H1 (cell line): ENCODE measurements around the gene PHACTR1. TPM values are rescaled to one million over a fixed set of nuclear protein-coding genes. Genes with fewer than 3 reads are reported as not detected.
A peak's percentile ranks its signal among the peaks of the same experiment; 100 is the strongest.

ENCODE experiments used
- CTCF ChIA-PET: fragments of 300-600 bp; sonication (Branson Sonifier 250); formaldehyde crosslinking; loops from one replicate; lab custom pipeline; 2021; ENCODE audit not compliant: partially characterized antibody; lab: Charles Lee
- POLR2A ChIA-PET: fragments of 300-600 bp; sonication (Branson Sonifier 250); formaldehyde crosslinking; loops from one replicate; lab custom pipeline; 2021; ENCODE audit warnings: inconsistent platforms; ENCODE audit not compliant: partially characterized antibody; lab: Charles Lee
- DNase-seq, 2 experiments: peaks; one replicate each; pipeline versions ENCODE4 v3.0.0 to v3.0.0-alpha.2; 2010 to 2022; ENCODE audit warnings: low spot score in 2 of 2, low read depth in 1 of 2, mixed read lengths in 1 of 2
- FAIRE-seq: peaks from 2 replicates; lab custom pipeline; 2011; peaks lifted over from hg19 to GRCh38; lab: Jason Lieb, UNC
- H2AFZ ChIP-seq: 2 replicates; pipeline ENCODE4 v1.8.1; 2012; ENCODE audit warnings: low read length, inconsistent platforms
- H2AK5ac ChIP-seq: 2 replicates; pipeline ENCODE4 v1.6.1; 2013; ENCODE audit warnings: low read depth, low read length
- H2BK120ac ChIP-seq: replicated peaks from 2 replicates; pipeline ENCODE3; 2013; ENCODE audit warnings: low read depth, low read length, inconsistent platforms
- H2BK12ac ChIP-seq: 2 replicates; pipeline ENCODE4 v1.6.1; 2013; ENCODE audit warnings: low read depth, low read length
- H2BK15ac ChIP-seq: 2 replicates; pipeline ENCODE4 v1.6.1; 2013; ENCODE audit warnings: low read length
- H2BK20ac ChIP-seq: 2 replicates; pipeline ENCODE4 v1.6.1; 2013; ENCODE audit warnings: low read length
- H2BK5ac ChIP-seq: 2 replicates; pipeline ENCODE4 v1.6.1; 2013; ENCODE audit warnings: low read depth, low read length
- H3K14ac ChIP-seq: 2 replicates; pipeline ENCODE4 v1.6.1; 2013; ENCODE audit warnings: inconsistent platforms; ENCODE audit not compliant: insufficient read length
- H3K18ac ChIP-seq: 2 replicates; pipeline ENCODE4 v1.6.1; 2013; ENCODE audit warnings: low read length; ENCODE audit errors: extremely low read depth
- H3K23ac ChIP-seq: 2 replicates; pipeline ENCODE4 v1.6.1; 2013; ENCODE audit warnings: inconsistent platforms; ENCODE audit not compliant: insufficient read length
- H3K23me2 ChIP-seq: 2 replicates; pipeline ENCODE4 v1.6.1; 2013; ENCODE audit warnings: low read depth, low read length
- H3K27ac ChIP-seq: 2 replicates; pipeline ENCODE4 v1.6.1; 2011; ENCODE audit warnings: low read depth, low read length, inconsistent platforms
- H3K27me3 ChIP-seq, 4 experiments: replicated peaks in 1 of 4; 1 replicate in 1 of 4; 2 replicates in 3 of 4; pipeline versions ENCODE4 v1.6.1 to v1.8.1; 2011 to 2013; ENCODE audit warnings: low read length in 3 of 4, mild to moderate bottlenecking in 3 of 4, inconsistent platforms in 2 of 4, mixed read lengths in 2 of 4, moderate library complexity in 1 of 4; ENCODE audit not compliant: control insufficient read depth in 3 of 4, insufficient read depth in 3 of 4; ENCODE audit errors: extremely low read depth in 1 of 4
- H3K36me3 ChIP-seq, 4 experiments: 2 replicates each; pipeline versions ENCODE4 v1.6.1 to v1.8.1; 2011 to 2013; ENCODE audit warnings: mild to moderate bottlenecking in 4 of 4, low read length in 3 of 4, moderate library complexity in 2 of 4, control low read depth in 1 of 4, inconsistent platforms in 1 of 4; ENCODE audit not compliant: insufficient read depth in 4 of 4, control insufficient read depth in 2 of 4
- H3K4ac ChIP-seq: replicated peaks from 2 replicates; pipeline ENCODE3; 2013; ENCODE audit warnings: low read length, low read depth, mixed read lengths, inconsistent platforms; ENCODE audit not compliant: insufficient read length
- H3K4me1 ChIP-seq, 4 experiments: replicated peaks in 1 of 4; 1 replicate in 1 of 4; 2 replicates in 3 of 4; pipeline versions ENCODE4 v1.6.1 to v1.8.1; 2011 to 2013; ENCODE audit warnings: low read length in 3 of 4, inconsistent platforms in 2 of 4, mixed read lengths in 1 of 4; ENCODE audit not compliant: insufficient read depth in 4 of 4, control insufficient read depth in 3 of 4
- H3K4me2 ChIP-seq, 2 experiments: 2 replicates each; pipeline versions ENCODE4 v1.6.1 to v1.8.1; 2011 to 2013; ENCODE audit warnings: low read depth in 2 of 2, low read length in 2 of 2, control low read depth in 1 of 2, inconsistent platforms in 1 of 2, mild to moderate bottlenecking in 1 of 2; ENCODE audit not compliant: insufficient read depth in 1 of 2
- H3K4me3 ChIP-seq, 4 experiments: fragments of 200-600, 300-600 bp in 1 of 4; sonication (generic), shearing (Covaris generic), sonication (Bioruptor Twin) in 1 of 4; 2 replicates each; pipeline versions ENCODE4 v1.5.1 to v1.8.1; 2011 to 2016; ENCODE audit warnings: low read length in 4 of 4, low read depth in 3 of 4, control low read depth in 2 of 4, inconsistent platforms in 2 of 4, mild to moderate bottlenecking in 2 of 4, mixed read lengths in 1 of 4, moderate library complexity in 1 of 4; ENCODE audit not compliant: insufficient read depth in 2 of 4; ENCODE audit errors: extremely low read depth in 1 of 4
- H3K56ac ChIP-seq: replicated peaks from 2 replicates; pipeline ENCODE3; 2013; ENCODE audit warnings: low read depth, mild to moderate bottlenecking, mixed read lengths, low read length, inconsistent platforms; ENCODE audit not compliant: insufficient read length
- H3K79me1 ChIP-seq: 2 replicates; pipeline ENCODE4 v1.6.1; 2013; ENCODE audit warnings: low read depth, low read length, control low read depth
- H3K79me2 ChIP-seq, 2 experiments: 2 replicates each; pipeline versions ENCODE4 v1.6.1 to v1.8.1; 2012 to 2013; ENCODE audit warnings: low read length in 2 of 2, mild to moderate bottlenecking in 2 of 2, inconsistent platforms in 1 of 2; ENCODE audit not compliant: insufficient read depth in 2 of 2, control insufficient read depth in 1 of 2
- H3K9ac ChIP-seq, 4 experiments: replicated peaks in 1 of 4; 1 replicate in 1 of 4; 2 replicates in 3 of 4; pipeline versions ENCODE4 v1.6.1 to v1.8.1; 2011 to 2013; ENCODE audit warnings: low read depth in 3 of 4, low read length in 3 of 4, control low read depth in 2 of 4, mild to moderate bottlenecking in 2 of 4, moderate library complexity in 2 of 4, inconsistent platforms in 1 of 4; ENCODE audit errors: extremely low read depth in 1 of 4
- H3K9me3 ChIP-seq, 2 experiments: 2 replicates each; pipeline versions ENCODE4 v1.6.1 to v1.8.1; 2012 to 2013; ENCODE audit warnings: mild to moderate bottlenecking in 2 of 2, moderate library complexity in 2 of 2, control low read depth in 1 of 2, inconsistent platforms in 1 of 2, low read depth in 1 of 2, low read length in 1 of 2, mixed read lengths in 1 of 2; ENCODE audit not compliant: insufficient read depth in 2 of 2
- H4K20me1 ChIP-seq, 2 experiments: replicated peaks in 1 of 2; 2 replicates each; pipeline versions ENCODE3 to v1.8.1; 2011 to 2013; ENCODE audit warnings: inconsistent platforms in 2 of 2, low read length in 2 of 2, mild to moderate bottlenecking in 1 of 2; ENCODE audit not compliant: insufficient read depth in 2 of 2, control insufficient read depth in 1 of 2
- H4K5ac ChIP-seq: 2 replicates; pipeline ENCODE4 v1.6.1; 2013; ENCODE audit warnings: low read length, low read depth, mixed read lengths, inconsistent platforms; ENCODE audit not compliant: insufficient read length
- H4K8ac ChIP-seq: 2 replicates; pipeline ENCODE4 v1.8.0; 2013; ENCODE audit warnings: mild to moderate bottlenecking, moderate library complexity, low read length, inconsistent platforms; ENCODE audit not compliant: insufficient read depth; ENCODE audit errors: extremely low read depth
- H4K91ac ChIP-seq: replicated peaks from 2 replicates; pipeline ENCODE3; 2013; ENCODE audit warnings: low read length, mixed read lengths, inconsistent platforms; ENCODE audit not compliant: insufficient read length
- BACH1 ChIP-seq: IDR thresholded peaks from 2 replicates; pipeline ENCODE4 v1.6.1; 2012; ENCODE audit warnings: low read length, improper control_type of control experiment
- KDM4A ChIP-seq: IDR thresholded peaks from one replicate; pipeline ENCODE4 v1.7.1; 2012; ENCODE audit warnings: low read depth, mild to moderate bottlenecking, moderate library complexity, low read length, inconsistent platforms; ENCODE audit not compliant: severe bottlenecking
- WGBS, 2 experiments: shearing (Covaris generic) in 1 of 2; methylation state at CpG; one replicate each; pipeline versions ENCODE4 v1.1.6 to v1.1.7; 2013 to 2015; ENCODE audit warnings: low lambda C conversion rate in 2 of 2, mixed read lengths in 2 of 2, inconsistent platforms in 1 of 2, low coverage in 1 of 2, missing lambda C conversion rate in 1 of 2; ENCODE audit not compliant: insufficient replicate concordance in 2 of 2, insufficient coverage in 1 of 2, insufficient read length in 1 of 2; ENCODE audit errors: extremely low coverage in 1 of 2, missing lambda C conversion rate in 1 of 2; 5-methylcytosine and 5-hydroxymethylcytosine counted together
- polyA plus RNA-seq, 7 experiments: library from polyadenylated mRNA; depleted of rRNA in 3 of 7; stranded (reverse) in 5 of 7; unstranded in 2 of 7; fragments of >200 nt in 5 of 7; fragments of 200-250 nt in 2 of 7; gene quantifications; 1 replicate in 5 of 7; 2 replicates in 1 of 7; 4 replicates in 1 of 7; pipeline versions ENCODE4 v1.2.1 to v1.2.3, GENCODE V29; 2011 to 2013; ENCODE audit warnings: missing spikeins in 2 of 7, mixed read lengths in 2 of 7
- total RNA-seq: library from RNA; stranded (reverse); fragmentation: NEBNext Ultra II Directional; extraction: Animal tissue kit (Norgen Biotek cat#: 25700); gene quantifications from 2 replicates; pipeline ENCODE4 v1.2.1, GENCODE V29; 2021

PHACTR1 gene
- total and polyA plus RNA-seq, 2 of the 8 experiments (the other 6 are each of a cell fraction or from before 2014, with no cell fraction given): 3.9 to 17.1 TPM

DNA sequence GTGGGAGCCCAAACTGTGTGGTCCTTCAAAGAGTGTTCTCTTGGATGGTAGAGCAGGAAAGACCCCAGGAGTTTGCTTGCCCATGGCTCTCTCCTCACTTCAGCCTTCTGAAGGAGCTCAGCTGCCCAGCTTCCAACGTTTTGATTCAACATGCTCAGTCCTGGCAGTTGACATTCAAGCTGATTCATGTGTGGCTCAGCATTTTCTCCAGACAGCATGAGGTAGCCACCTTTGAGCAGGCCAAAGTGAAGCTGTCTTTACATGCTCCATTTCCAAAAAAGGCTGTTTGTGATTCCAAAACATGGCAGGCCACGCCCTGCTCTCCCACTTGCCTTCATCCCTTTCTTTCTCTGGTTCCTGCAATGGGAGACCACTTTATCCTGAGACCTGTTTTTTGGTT, 331.5 kb downstream of the PHACTR1 start:
- ChIA-PET POLR2A (no interaction called here), CTCF (interaction anchor here (1.0 to 1.6 kb wide), 5 partner anchors 11 to 136 kb away, joined by 3 read pairs; no protein-coding TSS in a partner anchor)
- Histone ChIP-seq H2BK12ac (no peak overlapping the region), H3K23me2 (no peaks in the 10 kb centered on the region), H4K91ac (no peak overlapping the region), H2BK5ac (no peak overlapping the region), H3K14ac (no peak overlapping the region), H3K36me3 (no peaks in the 10 kb centered on the region), H3K79me2 (no peaks in the 10 kb centered on the region; a peak in 1 of 4 replicates), H3K79me1 (no peaks in the 10 kb centered on the region; the same call in 1 of the 2 replicates), H4K8ac (no peak overlapping the region), H3K56ac (no peak overlapping the region), H2AFZ (no peak overlapping the region), H3K9ac (no peak overlapping the region), H3K27me3 (no peaks in the 10 kb centered on the region), H3K27ac (no peak overlapping the region), H2BK120ac (no peak overlapping the region), H3K9me3 (no peaks in the 10 kb centered on the region), H3K4me2 (no peak overlapping the region), H3K4ac (no peak overlapping the region), H2BK15ac (no peak overlapping the region), H3K18ac (no peak overlapping the region), H2AK5ac (no peak overlapping the region), H3K4me1 (peaks cover 0 to 3% (median 0%) of the 10 kb centered on the region in 4 experiments; a peak in 1 of 7 replicates), H2BK20ac (no peak overlapping the region), H3K23ac (no peak overlapping the region), H4K5ac (no peak overlapping the region), H4K20me1 (peaks cover 0 to 1% of the 10 kb centered on the region in 2 experiments), H3K4me3 (no peak overlapping the region)
- 92% methylated on average over 2 of the region's 2 CpGs; no CpG with 5 or more reads in 1 of the 2 experiments for WGBS, 2 experiments
- DNase-seq: no peak
- no peak for TF ChIP-seq KDM4A
- TF ChIP-seq BACH1: peak; percentile 32; the same call in 1 of the 2 replicates
- FAIRE-seq: no peak
